Activated T-helper 17 cell treated with anti-CD3 and anti-CD28 coated beads, Interleukin-2, amount 50 U/mL, for 72 hours (primary cell): Measurements from ENCODE around the gene IFT57. TPM values are rescaled to one million over a fixed set of nuclear protein-coding genes. Genes with fewer than 3 reads are reported as not detected.

ENCODE experiments used
- ATAC-seq: fragments of 150-1000 bp; cut with Tn5 transposase; replicated peaks from 2 replicates; pipeline ENCODE4 v1.10.0; 2021; ENCODE audit warnings: mild to moderate bottlenecking, moderate library complexity
- H3K27ac Mint-ChIP-seq: one replicate; pipeline ENCODE4 v1.8.0; 2022; ENCODE audit warnings: mixed read lengths
- H3K27me3 Mint-ChIP-seq: one replicate; pipeline ENCODE4 v1.8.0; 2022; ENCODE audit warnings: mixed read lengths
- H3K36me3 Mint-ChIP-seq: one replicate; pipeline ENCODE4 v1.8.0; 2022; ENCODE audit warnings: low read depth, mild to moderate bottlenecking, mixed read lengths
- H3K4me1 Mint-ChIP-seq: one replicate; pipeline ENCODE4 v1.8.0; 2022; ENCODE audit warnings: mixed read lengths
- H3K4me3 Mint-ChIP-seq: one replicate; pipeline ENCODE4 v1.8.0; 2022; ENCODE audit warnings: mild to moderate bottlenecking, mixed read lengths
- H3K9me3 Mint-ChIP-seq: one replicate; pipeline ENCODE4 v1.8.0; 2022; ENCODE audit warnings: mixed read lengths
- total RNA-seq, 2 donors: library from RNA; stranded (reverse); gene quantifications; one replicate each; pipeline ENCODE4 v1.2.3, GENCODE V29; 2022

IFT57 gene
- total RNA-seq, 2 donors from 2014 or later = 18.3 to 21.5 TPM

- peak overlapping the region; percentile 91 for H3K4me3 Mint-ChIP-seq
- peaks cover 99% of the 10 kb centered on the region for H3K36me3 Mint-ChIP-seq
- H3K27ac Mint-ChIP-seq = peak overlapping the region; percentile 84
- H3K4me1 Mint-ChIP-seq = peaks cover 68% of the 10 kb centered on the region
- peaks cover 3% of the 10 kb centered on the region for H3K9me3 Mint-ChIP-seq
- peak; percentile 51 for ATAC-seq
- H3K27me3 Mint-ChIP-seq = no peaks in the 10 kb centered on the region
Observed at GRCh38 chr3:108133858-108134554, 88.2 kb downstream of the IFT57 start.

GRCh38 chr3:108133048-108133369, 89.2 kb downstream of the IFT57 start:
- Mint-ChIP-seq H3K36me3 (peaks cover 99% of the 10 kb centered on the region), H3K27ac (peak overlapping the region; percentile 84), H3K4me3 (peak overlapping the region; percentile 91), H3K4me1 (peaks cover 78% of the 10 kb centered on the region), H3K9me3 (peaks cover 10% of the 10 kb centered on the region), H3K27me3 (no peaks in the 10 kb centered on the region)
- ATAC-seq = no peak

GRCh38 chr3:108131475-108132134, 90.6 kb downstream of the IFT57 start:
- peak overlapping the region; percentile 91 for H3K4me3 Mint-ChIP-seq
- peaks cover 10% of the 10 kb centered on the region for H3K9me3 Mint-ChIP-seq
- H3K36me3 Mint-ChIP-seq = peaks cover 96% of the 10 kb centered on the region
- no peaks in the 10 kb centered on the region for H3K27me3 Mint-ChIP-seq
- H3K4me1 Mint-ChIP-seq = peaks cover 79% of the 10 kb centered on the region
- H3K27ac Mint-ChIP-seq = peak overlapping the region; percentile 84
- ATAC-seq = no peak

- Mint-ChIP-seq H3K27me3 (no peaks in the 10 kb centered on the region), H3K4me1 (peaks cover 77% of the 10 kb centered on the region), H3K27ac (peak overlapping the region; percentile 84), H3K36me3 (peaks cover 95% of the 10 kb centered on the region), H3K9me3 (peaks cover 6% of the 10 kb centered on the region), H3K4me3 (peak overlapping the region; percentile 91)
- peak; percentile 58 for ATAC-seq
Observed at GRCh38 chr3:108130701-108131474, 91.3 kb downstream of the IFT57 start.

- H3K9me3 Mint-ChIP-seq = peaks cover 6% of the 10 kb centered on the region
- ATAC-seq = no peak
- no peaks in the 10 kb centered on the region for H3K27me3 Mint-ChIP-seq
- peak overlapping the region; percentile 91 for H3K4me3 Mint-ChIP-seq
- peaks cover 73% of the 10 kb centered on the region for H3K4me1 Mint-ChIP-seq
- H3K27ac Mint-ChIP-seq = peak overlapping the region; percentile 84
- peaks cover 95% of the 10 kb centered on the region for H3K36me3 Mint-ChIP-seq
Observed at GRCh38 chr3:108130236-108130635, 92.0 kb downstream of the IFT57 start.

GRCh38 chr3:108127301-108127988, 94.8 kb downstream of the IFT57 start:
- Mint-ChIP-seq H3K27ac (peak overlapping the region; percentile 91), H3K4me1 (peaks cover 65% of the 10 kb centered on the region), H3K27me3 (no peaks in the 10 kb centered on the region), H3K4me3 (peak overlapping the region; percentile 91), H3K36me3 (peaks cover 71% of the 10 kb centered on the region), H3K9me3 (peaks cover 6% of the 10 kb centered on the region)
- ATAC-seq = peak; percentile 27

GRCh38 chr3:108126348-108126747, 95.9 kb downstream of the IFT57 start:
- no peak for ATAC-seq
- Mint-ChIP-seq H3K27ac (peak overlapping the region; percentile 97), H3K4me3 (peak overlapping the region; percentile 91), H3K27me3 (no peaks in the 10 kb centered on the region), H3K9me3 (peaks cover 6% of the 10 kb centered on the region), H3K4me1 (peaks cover 57% of the 10 kb centered on the region), H3K36me3 (peaks cover 60% of the 10 kb centered on the region)

GRCh38 chr3:108125550-108126071, 96.6 kb downstream of the IFT57 start:
- peaks cover 53% of the 10 kb centered on the region for H3K36me3 Mint-ChIP-seq
- peak overlapping the region; percentile 91 for H3K4me3 Mint-ChIP-seq
- no peaks in the 10 kb centered on the region for H3K27me3 Mint-ChIP-seq
- peak; percentile 46 for ATAC-seq
- H3K9me3 Mint-ChIP-seq = peaks cover 6% of the 10 kb centered on the region
- peak overlapping the region; percentile 97 for H3K27ac Mint-ChIP-seq
- H3K4me1 Mint-ChIP-seq = peaks cover 53% of the 10 kb centered on the region

GRCh38 chr3:108125153-108125543, 97.1 kb downstream of the IFT57 start:
- peak; percentile 8 for ATAC-seq
- H3K9me3 Mint-ChIP-seq = peaks cover 6% of the 10 kb centered on the region
- H3K4me3 Mint-ChIP-seq = peak overlapping the region; percentile 91
- H3K4me1 Mint-ChIP-seq = peaks cover 52% of the 10 kb centered on the region
- peak overlapping the region; percentile 97 for H3K27ac Mint-ChIP-seq
- H3K27me3 Mint-ChIP-seq = no peaks in the 10 kb centered on the region
- peaks cover 48% of the 10 kb centered on the region for H3K36me3 Mint-ChIP-seq

GRCh38 chr3:108124337-108125152, 97.7 kb downstream of the IFT57 start:
- Mint-ChIP-seq H3K27ac (peak overlapping the region; percentile 97), H3K4me3 (peak overlapping the region; percentile 91)

GRCh38 chr3:108123326-108123725, 98.9 kb downstream of the IFT57 start:
- ATAC-seq = no peak
- Mint-ChIP-seq H3K36me3 (peaks cover 31% of the 10 kb centered on the region), H3K4me3 (peak overlapping the region; percentile 91), H3K9me3 (peaks cover 3% of the 10 kb centered on the region), H3K27ac (peak overlapping the region; percentile 97), H3K27me3 (no peaks in the 10 kb centered on the region), H3K4me1 (peaks cover 46% of the 10 kb centered on the region)

More at GRCh38 chr3:108124337-108125152, 97.7 kb downstream of the IFT57 start:
- peaks cover 53% of the 10 kb centered on the region for H3K4me1 Mint-ChIP-seq
- H3K27me3 Mint-ChIP-seq = no peaks in the 10 kb centered on the region
- H3K36me3 Mint-ChIP-seq = peaks cover 43% of the 10 kb centered on the region
- ATAC-seq = peak; percentile 75
- peaks cover 6% of the 10 kb centered on the region for H3K9me3 Mint-ChIP-seq

GRCh38 chr3:108122276-108122675, 99.9 kb downstream of the IFT57 start:
- Mint-ChIP-seq H3K4me3 (no peak overlapping the region), H3K9me3 (no peaks in the 10 kb centered on the region), H3K27me3 (no peaks in the 10 kb centered on the region), H3K27ac (no peak overlapping the region), H3K4me1 (peaks cover 49% of the 10 kb centered on the region), H3K36me3 (peaks cover 21% of the 10 kb centered on the region)
- ATAC-seq = no peak

GRCh38 chr3:108119398-108120104, 102.7 kb downstream of the IFT57 start:
- no peaks in the 10 kb centered on the region for H3K9me3 Mint-ChIP-seq
- no peak for ATAC-seq
- peak overlapping the region; percentile 51 for H3K27ac Mint-ChIP-seq
- no peaks in the 10 kb centered on the region for H3K27me3 Mint-ChIP-seq
- peak overlapping the region; percentile 59 for H3K4me3 Mint-ChIP-seq
- H3K4me1 Mint-ChIP-seq = peaks cover 41% of the 10 kb centered on the region
- no peaks in the 10 kb centered on the region for H3K36me3 Mint-ChIP-seq
